Ecto neural progenitor cell (in vitro differentiated cells): ENCODE results near the gene POLE.

ENCODE experiments used
- DNase-seq: peaks from one replicate; pipeline ENCODE4 v3.0.0-alpha.2; 2018; ENCODE audit warnings: low spot score

The POLE gene

GRCh38 chr12:132631666-132632065, 55.5 kb downstream of the POLE start:
- DNase-seq: no peak

DNA sequence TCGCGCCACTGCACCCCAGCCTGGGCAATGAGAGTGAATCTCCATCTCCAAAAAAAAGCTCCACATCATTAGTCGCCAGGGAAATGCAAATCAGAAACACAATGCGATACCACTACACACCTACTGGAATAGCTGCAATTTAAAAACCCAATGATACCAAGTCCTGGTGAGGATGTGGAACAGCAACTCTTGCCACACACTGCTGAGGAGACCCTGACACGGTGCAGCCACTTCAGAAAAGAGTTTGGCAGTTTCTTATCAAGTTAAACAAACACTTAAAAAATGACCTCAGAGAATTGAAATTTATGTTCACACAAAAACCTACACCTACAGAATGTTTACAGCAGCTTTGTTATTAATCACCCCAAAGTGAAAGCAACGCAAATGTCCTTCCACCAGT, 56.5 kb downstream of the POLE start:
- no peak for DNase-seq

GRCh38 chr12:132629330-132629729, 57.8 kb downstream of the POLE start:
- DNase-seq: no peak

DNA sequence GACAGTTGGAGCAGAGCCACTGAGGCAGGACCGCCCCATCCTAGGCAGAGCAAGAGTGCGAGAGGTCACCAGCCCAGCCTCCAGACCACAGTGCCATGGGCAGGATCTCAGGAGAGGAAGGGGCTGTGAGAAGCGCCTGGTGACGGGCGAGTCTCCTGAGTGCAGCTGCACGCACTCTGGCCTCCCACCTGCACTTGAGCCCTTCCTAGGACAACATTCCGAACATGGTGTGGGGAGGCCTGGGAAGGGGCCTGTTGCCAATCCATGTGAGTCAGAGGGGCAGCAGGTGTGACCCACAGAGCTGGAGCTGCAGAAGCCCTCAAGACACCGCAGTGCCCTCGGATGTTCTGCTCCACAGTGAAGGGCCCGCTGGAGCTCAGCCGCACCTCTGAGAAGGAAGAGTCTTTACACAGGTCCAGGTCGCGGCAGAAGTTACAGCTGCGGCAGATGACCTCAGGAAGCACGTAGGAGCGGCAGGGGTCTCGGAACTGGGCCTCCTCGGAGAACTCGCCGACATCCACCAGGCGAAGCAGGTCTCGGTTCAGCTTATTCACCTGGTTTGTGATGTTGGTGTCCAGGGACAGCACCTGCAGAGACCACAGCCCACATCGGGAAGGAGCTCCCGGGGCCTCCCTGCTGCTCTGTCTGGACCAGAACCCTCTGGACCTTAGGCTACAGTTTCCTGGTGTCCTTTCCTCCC, 61.3 kb downstream of the POLE start:
- DNase-seq: no peak

DNA sequence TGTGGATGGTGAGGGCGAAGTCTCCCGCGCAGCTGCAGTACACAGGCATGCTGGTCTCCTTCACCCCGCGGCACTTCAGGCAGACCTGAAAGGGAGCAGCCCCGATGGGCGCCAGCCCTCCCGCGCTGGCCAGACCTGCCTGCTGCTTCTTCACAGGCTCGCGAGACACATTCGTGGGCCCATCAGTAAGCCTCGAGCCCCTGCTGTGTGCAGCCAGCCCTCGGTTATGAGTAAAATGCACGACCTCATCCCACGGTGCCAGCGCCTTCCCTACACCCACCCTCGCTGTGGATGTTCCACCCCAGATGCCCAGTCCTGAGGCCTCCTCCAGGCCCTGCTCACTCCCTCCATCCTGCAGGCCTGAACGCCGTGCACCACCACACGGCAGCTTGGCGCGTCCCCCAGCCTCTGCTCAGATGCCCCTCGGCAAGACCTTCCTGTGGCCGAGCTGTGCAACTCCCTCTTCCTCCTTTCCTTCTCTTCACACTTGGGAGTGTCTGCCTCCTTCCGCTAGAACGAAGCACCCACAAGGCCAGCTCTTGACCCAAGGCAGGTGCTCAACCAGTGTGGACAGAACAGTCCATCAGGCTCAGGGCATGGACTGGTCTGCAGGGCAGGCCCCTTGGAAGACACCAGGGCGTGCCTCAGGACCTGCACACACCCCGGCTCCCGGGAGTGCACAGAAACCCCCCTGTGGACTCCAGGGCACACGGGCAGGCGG, 62.1 kb downstream of the POLE start:
- no peak for DNase-seq

- no peak for DNase-seq
Observed at GRCh38 chr12:132624186-132624855, 62.8 kb downstream of the POLE start.

- DNase-seq: no peak
Observed at GRCh38 chr12:132623072-132623869, 63.9 kb downstream of the POLE start.

- no peak for DNase-seq
Observed at GRCh38 chr12:132622437-132623071, 64.6 kb downstream of the POLE start.

DNA sequence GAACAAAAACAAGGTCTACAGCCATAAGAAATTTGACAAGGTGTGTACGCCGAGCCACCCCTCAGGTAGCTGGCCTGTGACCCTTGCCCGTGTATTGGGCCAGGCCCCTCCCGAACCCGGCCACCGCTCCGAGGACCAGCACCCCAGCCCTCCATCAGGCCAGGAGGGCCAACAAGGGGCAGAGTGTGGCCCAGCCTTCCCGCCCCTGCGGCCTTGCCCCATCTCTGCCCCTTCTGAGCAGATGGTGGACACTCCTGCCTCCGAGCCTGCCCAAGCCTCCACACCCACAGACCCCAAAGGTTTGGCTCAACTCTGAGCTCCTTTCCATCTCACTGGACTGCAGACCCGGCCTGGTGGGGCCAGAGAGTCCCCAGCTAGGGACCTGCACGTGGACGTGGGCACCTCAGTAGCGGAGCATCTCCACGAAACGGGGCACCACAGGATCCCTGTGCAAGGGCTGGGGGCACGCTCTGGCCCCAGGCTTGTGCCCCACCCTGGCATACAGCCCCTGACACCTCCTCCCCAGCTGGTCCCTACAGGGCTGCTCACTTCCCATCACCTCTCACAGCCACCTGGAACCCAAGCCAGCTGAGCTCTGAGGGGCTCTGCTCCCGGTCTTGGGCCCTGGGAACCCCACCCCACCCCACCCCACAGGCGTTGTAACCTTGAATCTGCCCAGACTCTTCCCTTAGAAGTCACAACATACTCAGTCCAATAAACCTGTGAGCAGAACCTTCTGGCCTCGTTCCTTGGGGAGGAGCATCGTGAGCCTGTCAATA, 65.3 kb downstream of the POLE start:
- no peak for DNase-seq

DNA sequence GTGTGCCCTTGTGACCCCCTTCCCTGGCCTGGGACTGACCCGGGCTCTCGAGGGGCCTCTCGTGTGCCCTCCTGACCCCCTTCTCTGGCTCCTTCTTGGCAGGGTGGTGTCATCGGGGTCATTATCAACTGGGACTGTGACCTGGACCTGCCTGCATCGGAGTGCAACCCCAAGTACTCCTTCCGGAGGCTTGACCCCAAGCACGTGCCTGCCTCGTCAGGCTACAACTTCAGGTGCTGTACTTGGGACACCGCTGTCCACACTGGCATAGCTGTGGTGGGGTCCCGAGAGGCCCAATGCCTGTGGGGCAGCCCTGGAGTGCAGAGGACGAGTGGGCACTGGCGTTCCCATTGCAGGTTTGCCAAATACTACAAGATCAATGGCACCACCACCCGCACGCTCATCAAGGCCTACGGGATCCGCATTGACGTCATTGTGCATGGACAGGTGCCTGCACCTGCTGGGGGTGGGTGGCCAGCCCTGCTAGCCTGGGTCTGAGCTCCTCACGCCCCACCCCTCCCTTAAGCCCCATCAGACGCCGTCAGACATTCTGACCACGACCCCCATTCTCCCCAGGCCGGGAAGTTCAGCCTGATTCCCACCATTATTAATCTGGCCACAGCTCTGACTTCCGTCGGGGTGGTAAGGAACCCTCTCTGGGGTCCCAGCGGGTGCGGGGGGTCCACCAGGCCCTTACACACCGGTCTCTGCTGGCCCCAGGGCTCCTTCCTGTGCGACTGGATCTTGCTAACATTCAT, 66.1 kb downstream of the POLE start:
- DNase-seq: no peak

GRCh38 chr12:132620113-132620898, 66.8 kb downstream of the POLE start:
- DNase-seq: no peak

- no peak for DNase-seq
Observed at GRCh38 chr12:132619386-132620112, 67.6 kb downstream of the POLE start.

DNA sequence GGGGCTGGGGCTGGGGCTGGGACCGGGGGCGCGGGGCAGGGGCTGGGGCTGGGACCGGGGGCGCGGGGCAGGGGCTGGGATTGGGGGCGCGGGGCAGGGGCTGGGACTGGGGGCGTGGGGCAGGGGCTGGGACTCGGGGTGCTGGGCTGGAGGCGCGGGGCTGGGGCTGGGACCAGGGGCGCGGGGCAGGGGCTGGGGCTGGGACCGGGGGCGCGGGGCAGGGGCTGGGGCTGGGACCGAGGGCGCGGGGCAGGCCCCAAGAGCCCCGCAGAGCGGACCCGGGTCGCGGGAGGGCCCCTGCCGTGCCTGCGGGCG, 68.1 kb downstream of the POLE start:
- DNase-seq: no peak

DNA sequence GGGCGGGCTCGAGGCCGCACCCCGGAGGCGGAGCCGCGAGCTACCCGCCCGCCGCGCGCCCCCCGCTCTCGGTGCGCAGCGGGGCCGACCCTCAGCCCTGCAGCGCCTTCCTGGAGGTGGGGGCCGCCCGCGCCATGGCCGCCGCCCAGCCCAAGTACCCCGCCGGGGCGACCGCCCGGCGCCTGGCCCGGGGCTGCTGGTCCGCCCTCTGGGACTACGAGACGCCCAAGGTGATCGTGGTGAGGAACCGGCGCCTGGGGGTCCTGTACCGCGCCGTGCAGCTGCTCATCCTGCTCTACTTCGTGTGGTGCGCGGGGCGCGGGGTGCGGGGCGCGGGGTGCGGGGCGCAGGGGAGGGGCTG, 68.5 kb downstream of the POLE start, which contains the start of gene P2RX2:
Gene P2RX2, plus strand, starts transcription at position 94 of the 361 bp plus-strand sequence. Its CDS starts 41 bp downstream, at position 135.
- no peak for DNase-seq

DNA sequence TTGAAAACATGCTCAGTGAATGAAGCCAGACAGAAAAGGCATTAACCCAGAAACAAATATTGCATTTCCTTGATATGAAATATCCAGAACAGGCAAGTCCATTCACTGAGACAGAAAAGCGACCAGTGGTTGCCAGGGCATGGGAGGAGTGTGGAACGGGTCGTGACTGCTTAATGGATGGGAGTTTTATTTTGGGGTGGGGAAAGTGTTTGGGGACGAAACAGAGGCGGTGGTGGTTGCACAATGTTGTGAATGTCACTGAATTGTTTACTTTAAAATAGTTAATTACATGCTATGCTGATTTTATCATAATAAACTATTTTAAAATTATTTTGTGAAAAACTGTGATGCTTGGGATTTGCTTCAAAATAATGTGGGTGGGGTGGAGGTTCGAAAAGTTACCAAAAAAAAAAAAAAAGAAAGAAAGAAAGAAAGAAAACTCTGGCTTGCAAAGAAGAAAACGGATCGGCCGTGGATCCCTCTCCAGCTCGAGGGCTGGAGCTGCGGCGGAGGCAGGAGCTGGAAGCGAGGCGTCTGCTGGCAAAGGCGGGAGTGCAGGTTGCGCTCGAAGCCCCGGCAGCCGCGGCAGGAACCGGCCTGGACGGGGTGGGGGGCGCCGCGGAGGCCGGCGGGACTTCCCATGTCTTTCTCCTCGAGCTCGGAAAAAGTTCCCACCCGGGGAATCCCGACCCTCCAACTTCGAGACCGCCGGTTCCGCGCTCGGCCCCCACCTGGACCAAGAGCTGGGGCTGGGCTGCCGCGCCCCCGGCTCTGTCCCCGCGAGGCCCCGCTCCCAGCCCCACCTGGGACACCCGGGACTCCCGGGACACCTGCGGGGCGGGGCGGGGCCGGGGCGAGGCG, 69.1 kb downstream of the POLE start:
- DNase-seq: no peak

- DNase-seq: no peak
Observed at GRCh38 chr12:132617135-132617701, 69.9 kb downstream of the POLE start.

- no peak for DNase-seq
Observed at GRCh38 chr12:132615579-132616038, 71.5 kb downstream of the POLE start.
